Gastroesophageal sphincter (tissue), 4 donors: ENCODE data around the gene SPO11. TPM values are rescaled to one million over a fixed set of nuclear protein-coding genes. Genes with fewer than 3 reads are reported as not detected.
"Not testable (repeated sequence)": the region's sequence is repeated elsewhere in the genome, so short reads cannot be mapped to it uniquely, and the experiment has no call there.

Experiments used
- ATAC-seq: fragments of 150-250 bp; one replicate; pipeline ENCODE4 v1.9.1; 2016; ENCODE audit warnings: mild to moderate bottlenecking, moderate library complexity
- H3K27ac ChIP-seq, 4 donors: fragments of 200-600 bp; sonication (generic) in 3 of 4; 1 replicate in 3 of 4; 2 replicates in 1 of 4; pipeline ENCODE4 v1.5.1; 2016 to 2019
- H3K27me3 ChIP-seq: fragments of 200-600 bp; sonication (generic); one replicate; pipeline ENCODE4 v1.5.1; 2019
- H3K36me3 ChIP-seq, 2 donors: fragments of 200-600 bp; sonication (generic); one replicate each; pipeline ENCODE4 v1.5.1; 2019; ENCODE audit warnings: control low read depth in 1 of 2
- H3K4me1 ChIP-seq, 3 donors: fragments of 200-600 bp; sonication (generic); 1 replicate in 2 of 3; 2 replicates in 1 of 3; pipeline ENCODE4 v1.5.1; 2016 to 2019; ENCODE audit warnings: control low read depth in 2 of 3
- H3K4me3 ChIP-seq, 2 donors: fragments of 200-600 bp; sonication (generic); one replicate each; pipeline ENCODE4 v1.5.1; 2019; ENCODE audit warnings: mild to moderate bottlenecking in 1 of 2, moderate library complexity in 1 of 2
- H3K9me3 ChIP-seq, 3 donors: fragments of 200-600 bp; sonication (generic); one replicate each; pipeline ENCODE4 v1.5.1; 2017 to 2019; ENCODE audit warnings: control low read depth in 2 of 3
- EP300 ChIP-seq: sonication (generic); formaldehyde crosslinking; IDR thresholded peaks from one replicate; pipeline ENCODE4 v1.6.1; 2017; ENCODE audit warnings: antibody characterized with exemption, mild to moderate bottlenecking
- POLR2A ChIP-seq, 2 donors: fragments of 450-650 bp; IDR thresholded peaks; one replicate each; pipeline ENCODE4 v1.6.1; 2017; ENCODE audit warnings: antibody characterized with exemption in 2 of 2, mild to moderate bottlenecking in 2 of 2, moderate library complexity in 1 of 2
- POLR2AphosphoS5 ChIP-seq: sonication (generic); formaldehyde crosslinking; IDR thresholded peaks from one replicate; pipeline ENCODE4 v1.6.1; 2017; ENCODE audit warnings: antibody characterized with exemption
- WGBS, 2 donors: methylation state at CpG; one replicate each; pipeline ENCODE4 v1.1.5; 2018; ENCODE audit warnings: low coverage in 1 of 2; 5-methylcytosine and 5-hydroxymethylcytosine counted together
- total RNA-seq, 4 donors: library from RNA; depleted of rRNA; stranded (reverse); fragments of >200 nt; gene quantifications; one replicate each; pipeline ENCODE4 v1.1.0, GENCODE V29; 2016
- TF ChIP-seq, protein P1 (sequence below), 4 experiments: fragments of 200-600 bp in 2 of 4; fragments of 450-650 bp in 2 of 4; sonication (generic) in 1 of 4; IDR thresholded peaks; one replicate each; pipeline ENCODE4 v1.5.1; 2017 to 2019; ENCODE audit warnings: antibody characterized with exemption in 4 of 4, mild to moderate bottlenecking in 2 of 4, moderate library complexity in 2 of 4

The SPO11 gene
- total RNA-seq, 4 donors from 2014 or later, result not detected

DNA sequence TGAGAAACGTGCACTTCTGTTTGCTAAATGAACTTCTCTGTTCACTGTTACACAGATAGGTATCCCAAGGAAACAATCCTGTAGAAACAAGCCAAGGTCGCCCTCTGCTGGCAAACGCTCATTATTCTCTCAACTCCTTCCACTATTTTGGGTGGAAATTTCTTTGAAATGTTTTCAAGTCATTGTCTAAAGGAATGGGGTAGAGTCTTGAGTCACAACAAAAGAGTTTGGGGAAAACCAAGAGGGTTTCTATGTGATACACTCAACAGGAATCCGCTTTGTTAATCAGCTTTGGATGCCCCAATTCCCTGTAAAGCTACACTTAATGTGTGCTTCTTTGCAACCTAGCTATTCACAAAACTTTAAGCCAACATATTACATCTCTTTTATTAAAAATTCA is 16.9 kb downstream of the SPO11 start:
- Histone ChIP-seq H3K9me3 (no peaks in the 10 kb centered on the region), H3K4me3 (no peak overlapping the region), H3K36me3 (no peaks in the 10 kb centered on the region), H3K27ac (no peak overlapping the region), H3K27me3 (peaks cover 28% of the 10 kb centered on the region), H3K4me1 (peaks cover 0 to 4% (median 0%) of the 10 kb centered on the region in 3 donors)
- 0 to 1% methylated on average over 4 of the region's 4 CpGs for WGBS, 2 donors
- ATAC-seq, result peak; percentile 41
- TF ChIP-seq, protein P1, sequence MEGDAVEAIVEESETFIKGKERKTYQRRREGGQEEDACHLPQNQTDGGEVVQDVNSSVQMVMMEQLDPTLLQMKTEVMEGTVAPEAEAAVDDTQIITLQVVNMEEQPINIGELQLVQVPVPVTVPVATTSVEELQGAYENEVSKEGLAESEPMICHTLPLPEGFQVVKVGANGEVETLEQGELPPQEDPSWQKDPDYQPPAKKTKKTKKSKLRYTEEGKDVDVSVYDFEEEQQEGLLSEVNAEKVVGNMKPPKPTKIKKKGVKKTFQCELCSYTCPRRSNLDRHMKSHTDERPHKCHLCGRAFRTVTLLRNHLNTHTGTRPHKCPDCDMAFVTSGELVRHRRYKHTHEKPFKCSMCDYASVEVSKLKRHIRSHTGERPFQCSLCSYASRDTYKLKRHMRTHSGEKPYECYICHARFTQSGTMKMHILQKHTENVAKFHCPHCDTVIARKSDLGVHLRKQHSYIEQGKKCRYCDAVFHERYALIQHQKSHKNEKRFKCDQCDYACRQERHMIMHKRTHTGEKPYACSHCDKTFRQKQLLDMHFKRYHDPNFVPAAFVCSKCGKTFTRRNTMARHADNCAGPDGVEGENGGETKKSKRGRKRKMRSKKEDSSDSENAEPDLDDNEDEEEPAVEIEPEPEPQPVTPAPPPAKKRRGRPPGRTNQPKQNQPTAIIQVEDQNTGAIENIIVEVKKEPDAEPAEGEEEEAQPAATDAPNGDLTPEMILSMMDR (IDR thresholded peaks at IDR 0.05), result peak; percentile 66 to 79 (median 76)
- TF ChIP-seq EP300, result no peak

DNA sequence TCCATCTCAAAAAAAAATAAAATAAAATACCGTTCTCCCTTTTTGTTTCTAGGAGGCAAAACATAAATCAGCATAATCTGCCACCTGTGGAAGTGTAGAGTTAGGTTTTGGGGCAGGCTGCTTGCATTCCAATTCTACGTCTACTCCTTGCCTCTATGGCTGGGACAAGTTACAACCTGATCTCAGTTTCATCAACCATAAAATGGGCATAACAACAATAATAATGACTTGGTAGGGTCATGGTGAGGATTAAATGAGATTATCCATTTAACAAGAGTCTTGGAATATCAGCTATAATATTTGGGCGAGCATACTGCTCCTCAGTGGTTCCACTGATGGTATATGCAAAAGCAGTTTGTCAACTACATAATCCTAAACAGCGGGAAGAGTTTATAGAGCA is 17.8 kb downstream of the SPO11 start:
- no peak for ATAC-seq
- no peaks in the 10 kb centered on the region for H3K9me3 ChIP-seq
- H3K4me3 ChIP-seq, result no peak overlapping the region
- TF ChIP-seq, protein P1 (IDR thresholded peaks at IDR 0.05), result no peak
- TF ChIP-seq EP300 (no peak), POLR2A (IDR thresholded peaks at IDR 0.05) (no peak), POLR2AphosphoS5 (no peak)
- WGBS, 2 donors, result 88% methylated on average over 3 to 4 of the region's 4 CpGs
- no peak overlapping the region for H3K27ac ChIP-seq
- H3K27me3 ChIP-seq, result peaks cover 28% of the 10 kb centered on the region
- H3K4me1 ChIP-seq, result peaks cover 4 to 13% (median 4%) of the 10 kb centered on the region in 3 donors
- H3K36me3 ChIP-seq, result no peaks in the 10 kb centered on the region

DNA sequence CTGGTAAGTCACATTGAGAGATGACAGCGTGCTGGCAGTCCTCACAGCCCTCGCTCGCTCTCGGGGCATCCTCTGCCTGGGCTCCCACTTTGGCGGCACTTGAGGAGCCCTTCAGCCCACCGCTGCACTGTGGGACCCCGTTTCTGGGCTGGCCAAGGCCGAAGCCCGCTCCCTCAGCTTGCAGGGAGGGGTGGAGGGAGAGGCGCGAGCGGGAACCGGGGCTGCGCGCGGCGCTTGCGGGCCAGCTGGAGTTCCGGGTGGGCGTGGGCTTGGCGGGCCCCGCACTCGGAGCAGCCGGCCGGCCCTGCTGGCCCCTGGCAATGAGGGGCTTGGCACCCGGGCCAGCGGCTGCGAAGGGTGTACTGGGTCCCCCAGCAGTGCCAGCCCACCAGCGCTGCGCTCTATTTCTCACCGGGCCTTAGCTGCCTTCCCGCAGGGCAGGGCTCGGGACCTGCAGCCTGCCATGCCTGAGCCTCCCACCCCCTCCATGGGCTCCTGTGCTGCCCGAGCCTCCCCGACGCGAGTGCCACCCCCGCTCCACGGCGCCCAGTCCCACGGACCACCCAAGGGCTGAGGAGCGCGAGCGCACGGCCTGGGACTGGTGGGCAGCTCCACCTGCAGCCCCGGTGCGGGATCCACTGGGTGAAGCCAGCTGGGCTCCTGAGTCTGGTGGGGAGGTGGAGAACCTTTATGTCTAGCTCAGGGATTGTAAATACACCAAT is 18.8 kb downstream of the SPO11 start:
- peaks cover 4 to 23% (median 5%) of the 10 kb centered on the region in 3 donors for H3K4me1 ChIP-seq
- 50% methylated on average over 1 to 2 of the region's 47 CpGs for WGBS, 2 donors
- not testable (repeated sequence) for H3K4me3 ChIP-seq, H3K9me3 ChIP-seq, ATAC-seq, H3K27ac ChIP-seq, H3K36me3 ChIP-seq
- peaks cover 28% of the 10 kb centered on the region for H3K27me3 ChIP-seq

DNA sequence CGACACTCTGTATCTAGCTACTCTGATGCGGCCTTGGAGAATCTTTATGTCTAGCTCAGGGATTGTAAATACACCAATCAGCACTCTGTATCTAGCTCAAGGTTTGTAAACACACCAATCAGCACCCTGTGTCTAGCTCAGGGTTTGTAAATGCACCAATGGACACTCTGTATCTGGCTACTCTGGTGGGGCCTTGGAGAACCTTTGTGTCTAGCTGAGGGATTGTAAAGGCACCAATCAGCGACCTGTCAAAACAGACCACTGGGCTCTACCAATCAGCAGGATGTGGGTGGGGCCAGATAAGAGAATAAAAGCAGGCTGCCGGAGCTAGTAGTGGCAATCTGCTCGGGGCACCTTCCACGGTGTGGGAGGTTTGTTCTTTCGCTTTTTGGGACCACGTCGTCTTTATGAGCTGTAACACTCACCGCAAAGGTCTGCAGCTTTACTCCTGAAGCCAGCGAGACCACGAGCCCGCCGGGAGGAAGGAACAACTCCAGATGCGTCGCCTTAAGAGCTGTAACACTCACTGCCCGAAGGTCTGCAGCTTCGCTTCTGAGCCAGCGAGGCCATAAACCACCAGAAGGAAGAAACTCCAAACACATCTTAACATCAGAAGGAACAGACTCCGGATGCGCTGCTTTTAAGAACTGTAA is 19.4 kb downstream of the SPO11 start:
- not testable (repeated sequence) for H3K4me3 ChIP-seq, ATAC-seq, H3K27ac ChIP-seq, H3K9me3 ChIP-seq, H3K36me3 ChIP-seq
- peaks cover 4 to 24% (median 5%) of the 10 kb centered on the region in 3 donors for H3K4me1 ChIP-seq
- peaks cover 27% of the 10 kb centered on the region for H3K27me3 ChIP-seq
- 78 to 86% methylated on average over 8 to 15 of the region's 21 CpGs for WGBS, 2 donors

DNA sequence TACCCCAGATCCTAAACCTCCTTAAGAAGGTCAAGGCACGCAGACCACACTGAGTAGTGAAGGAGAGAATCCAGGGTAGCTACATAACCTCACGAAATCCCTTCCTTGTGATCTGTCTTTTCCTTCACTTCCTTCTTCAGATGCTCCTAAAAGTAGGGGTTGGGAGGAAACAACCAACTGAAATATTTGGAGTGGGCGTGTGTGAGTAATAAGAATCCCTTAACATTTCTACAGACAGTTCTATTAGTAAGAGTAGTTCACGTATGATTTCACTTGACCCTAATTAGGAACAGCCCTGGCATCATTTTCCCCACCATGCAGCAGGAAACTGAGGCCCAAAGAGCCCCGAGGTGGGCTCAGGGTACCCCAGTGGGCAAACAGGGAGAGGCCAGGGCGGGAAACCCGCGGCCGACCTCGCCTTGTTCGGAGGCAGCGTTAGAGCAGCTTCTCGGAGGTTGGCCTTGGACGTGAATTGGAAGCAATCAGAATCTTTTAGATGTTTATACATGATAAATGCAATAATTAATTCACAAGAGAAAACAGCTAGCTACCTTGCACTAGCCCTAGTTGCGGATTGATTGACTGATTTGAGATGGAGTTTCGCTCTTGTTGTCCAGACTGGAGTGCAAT is 20.6 kb downstream of the SPO11 start:
- no peak for ATAC-seq
- 76 to 85% methylated on average over 5 to 16 of the region's 16 CpGs for WGBS, 2 donors
- Histone ChIP-seq H3K27ac (peak overlapping the region in 3 of 4 donors; percentile 90 to 95 (median 90)), H3K4me3 (peak overlapping the region in 1 of 2 donors; percentile 95), H3K27me3 (peaks cover 18% of the 10 kb centered on the region), H3K36me3 (no peaks in the 10 kb centered on the region), H3K4me1 (peaks cover 4 to 24% (median 5%) of the 10 kb centered on the region in 3 donors), H3K9me3 (no peaks in the 10 kb centered on the region)
- TF ChIP-seq EP300 (no peak), POLR2A (IDR thresholded peaks at IDR 0.05) (no peak), POLR2AphosphoS5 (no peak)
- TF ChIP-seq, protein P1 (IDR thresholded peaks at IDR 0.05), result no peak

DNA sequence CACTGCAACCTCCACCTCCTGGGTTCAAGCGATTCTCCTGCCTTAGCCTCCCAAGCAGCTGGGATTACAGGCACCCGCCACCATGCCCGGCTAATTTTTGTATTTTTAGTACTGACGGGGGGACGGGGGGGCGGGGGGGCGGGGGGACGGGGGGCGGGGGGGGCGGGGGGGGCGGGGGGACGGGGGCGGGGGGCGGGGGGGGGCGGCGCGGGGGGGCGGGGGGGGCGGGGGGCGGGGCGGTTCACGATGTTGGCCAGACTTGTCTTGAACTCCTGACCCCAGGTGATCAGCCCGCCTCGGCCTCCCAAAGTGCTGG is 21.1 kb downstream of the SPO11 start:
- H3K27me3 ChIP-seq, result peaks cover 18% of the 10 kb centered on the region
- 60% methylated on average over 1 of the region's 24 CpGs; no CpG with 5 or more reads in 1 of the 2 donors for WGBS, 2 donors
- not testable (repeated sequence) for H3K9me3 ChIP-seq, ATAC-seq, H3K36me3 ChIP-seq
- H3K27ac ChIP-seq, result peak overlapping the region; percentile 47 to 95 (median 90)
- peak overlapping the region; percentile 60 to 95 for H3K4me3 ChIP-seq
- H3K4me1 ChIP-seq, result peaks cover 4 to 24% (median 5%) of the 10 kb centered on the region in 3 donors
